GM23338 (cell line): ENCODE measurements around the gene DPF3. TPM values are rescaled to one million over a fixed set of nuclear protein-coding genes. Genes with fewer than 3 reads are reported as not detected.

Source experiments
- ATAC-seq: fragments of 200-7000 bp; cut with Tn5 transposase; 3 replicates; pipeline ENCODE4 v1.9.1; 2020
- DNase-seq: peaks from one replicate; pipeline ENCODE4 v3.0.0-alpha.2; 2015; ENCODE audit warnings: low spot score
- H2AFZ ChIP-seq: fragments of 200-600 bp; sonication (generic); 2 replicates; pipeline ENCODE4 v1.8.0; 2016; ENCODE audit warnings: antibody characterized with exemption, mild to moderate bottlenecking, moderate library complexity
- H3F3A ChIP-seq: fragments of 200-600 bp; sonication (generic); replicated peaks from 2 replicates; pipeline ENCODE4 v1.8.0; 2017; ENCODE audit warnings: antibody characterized with exemption, mixed run types, low read depth
- H3K27ac ChIP-seq: fragments of 200-600 bp; sonication (generic); 2 replicates; pipeline ENCODE4 v1.6.1; 2016; ENCODE audit warnings: low read depth
- H3K27me3 ChIP-seq: fragments of 200-600 bp; sonication (generic); 2 replicates; pipeline ENCODE4 v1.8.0; 2016; ENCODE audit warnings: mild to moderate bottlenecking, mixed run types, moderate library complexity; ENCODE audit not compliant: insufficient read depth
- H3K36me3 ChIP-seq: fragments of 200-600 bp; sonication (generic); 2 replicates; pipeline ENCODE4 v1.8.0; 2016; ENCODE audit warnings: mild to moderate bottlenecking; ENCODE audit not compliant: insufficient read depth
- H3K4me1 ChIP-seq: fragments of 200-600 bp; sonication (generic); 2 replicates; pipeline ENCODE4 v1.8.0; 2016; ENCODE audit warnings: mild to moderate bottlenecking, moderate library complexity; ENCODE audit not compliant: insufficient read depth
- H3K4me2 ChIP-seq: fragments of 200-600 bp; sonication (generic); 2 replicates; pipeline ENCODE4 v1.7.1; 2017; ENCODE audit warnings: mixed run types
- H3K4me3 ChIP-seq: fragments of 200-600 bp; sonication (generic); 2 replicates; pipeline ENCODE4 v1.6.1; 2016; ENCODE audit warnings: mixed run types
- H3K79me2 ChIP-seq: fragments of 200-600 bp; sonication (generic); replicated peaks from 2 replicates; pipeline ENCODE4 v1.8.0; 2017; ENCODE audit warnings: mild to moderate bottlenecking; ENCODE audit not compliant: insufficient read depth
- H3K9me2 ChIP-seq: fragments of 200-600 bp; sonication (generic); 2 replicates; pipeline ENCODE4 v1.8.0; 2017; ENCODE audit not compliant: insufficient read depth
- H4K20me1 ChIP-seq: fragments of 200-600 bp; sonication (generic); replicated peaks from 2 replicates; pipeline ENCODE4 v1.8.0; 2017; ENCODE audit warnings: mild to moderate bottlenecking; ENCODE audit not compliant: insufficient read depth
- H3K27ac Mint-ChIP-seq: 2 replicates; pipeline ENCODE4 v1.8.0; 2020; ENCODE audit warnings: inconsistent platforms, mild to moderate bottlenecking, moderate library complexity, mixed read lengths
- H3K27me3 Mint-ChIP-seq: 3 replicates; pipeline ENCODE4 v1.8.0; 2022; ENCODE audit warnings: low read depth, mild to moderate bottlenecking, moderate library complexity, mixed read lengths, inconsistent platforms; ENCODE audit not compliant: insufficient read depth, poor library complexity
- H3K36me3 Mint-ChIP-seq: 3 replicates; pipeline ENCODE4 v1.8.0; 2021; ENCODE audit warnings: low read depth, mild to moderate bottlenecking, inconsistent platforms, moderate library complexity, mixed read lengths
- H3K4me1 Mint-ChIP-seq: 3 replicates; pipeline ENCODE4 v1.8.0; 2020; ENCODE audit warnings: mild to moderate bottlenecking, inconsistent platforms, mixed read lengths
- H3K4me3 Mint-ChIP-seq: 3 replicates; pipeline ENCODE4 v1.8.0; 2021; ENCODE audit warnings: moderate library complexity, mild to moderate bottlenecking, inconsistent platforms, mixed read lengths
- H3K9me3 Mint-ChIP-seq: 3 replicates; pipeline ENCODE4 v1.8.0; 2020; ENCODE audit warnings: moderate library complexity, mild to moderate bottlenecking, inconsistent platforms, mixed read lengths
- CREB1 ChIP-seq: fragments of 250-450 bp; sonication (Bioruptor Pico); IDR thresholded peaks from 2 replicates; pipeline ENCODE4 v1.5.0; 2020; ENCODE audit warnings: low read depth, mild to moderate bottlenecking, moderate library complexity
- EZH2 ChIP-seq: fragments of 200-600 bp; sonication (generic); IDR thresholded peaks from one replicate; pipeline ENCODE4 v1.8.0; 2017; ENCODE audit warnings: antibody characterized with exemption, mild to moderate bottlenecking, low read depth; ENCODE audit not compliant: unreplicated experiment
- EZH2phosphoT487 ChIP-seq: fragments of 200-600 bp; sonication (generic); IDR thresholded peaks from one replicate; pipeline ENCODE4 v1.8.1; 2018; ENCODE audit warnings: antibody characterized with exemption; ENCODE audit not compliant: unreplicated experiment
- JUNB ChIP-seq: IDR thresholded peaks from one replicate; pipeline ENCODE4 v1.6.1; 2016; ENCODE audit warnings: antibody characterized with exemption; ENCODE audit not compliant: unreplicated experiment
- NANOG ChIP-seq: IDR thresholded peaks from 2 replicates; pipeline ENCODE4 v1.6.1; 2016; ENCODE audit warnings: antibody characterized with exemption, borderline replicate concordance
- POLR2AphosphoS5 ChIP-seq: IDR thresholded peaks from 2 replicates; pipeline ENCODE4 v1.6.1; 2016; ENCODE audit warnings: antibody characterized with exemption, low read depth
- REST ChIP-seq: IDR thresholded peaks from one replicate; pipeline ENCODE4 v1.6.1; 2018; ENCODE audit warnings: antibody characterized with exemption; ENCODE audit not compliant: unreplicated experiment
- STAT1 ChIP-seq: IDR thresholded peaks from one replicate; pipeline ENCODE4 v1.6.1; 2016; ENCODE audit warnings: antibody characterized with exemption; ENCODE audit not compliant: unreplicated experiment
- ZNF114 ChIP-seq: fragments of 250-450 bp; sonication (Bioruptor Pico); IDR thresholded peaks from 2 replicates; pipeline ENCODE4 v1.5.0; 2020; ENCODE audit warnings: mild to moderate bottlenecking, moderate library complexity
- ZNF331 ChIP-seq: fragments of 250-450 bp; sonication (Bioruptor Pico); IDR thresholded peaks from 2 replicates; pipeline ENCODE4 v1.5.0; 2020; ENCODE audit warnings: low read depth, mild to moderate bottlenecking, moderate library complexity
- ZNF462 ChIP-seq: fragments of 250-450 bp; sonication (Bioruptor Pico); IDR thresholded peaks from 2 replicates; pipeline ENCODE4 v1.5.0; 2020; ENCODE audit warnings: mild to moderate bottlenecking, moderate library complexity
- polyA plus RNA-seq: library from polyadenylated mRNA; unstranded; fragments of >200 nt; fragmentation: Nextera tagmentation; extraction: Ambion mirVana; gene quantifications from 2 replicates; pipeline ENCODE4 v1.2.1, GENCODE V29; 2016
- total RNA-seq: library from RNA; depleted of rRNA; stranded (reverse); fragments of >200 nt; shearing (Covaris generic); gene quantifications from 2 replicates; pipeline ENCODE4 v1.2.3, GENCODE V29; 2014
- TF ChIP-seq, protein P1 (sequence below), 2 experiments: fragments of 200-600 bp in 1 of 2; sonication (generic) in 1 of 2; conservative IDR thresholded peaks; 2 replicates each; pipeline versions ENCODE4 v1.5.1 to v1.6.1; 2016 to 2017; ENCODE audit warnings: antibody characterized with exemption in 2 of 2, low read depth in 2 of 2, mild to moderate bottlenecking in 2 of 2, moderate library complexity in 1 of 2
- TF ChIP-seq, protein P2 (sequence below): IDR thresholded peaks from 2 replicates; pipeline ENCODE4 v1.6.1; 2016; ENCODE audit warnings: antibody characterized with exemption

The DPF3 gene
- total and polyA plus RNA-seq, 2 experiments from 2014 or later = 0.18 to 1.0 TPM

GRCh38 chr14:72643317-72643801 lies 250.5 kb downstream of the DPF3 start:
- Mint-ChIP-seq H3K36me3 (peaks cover 4% of the 10 kb centered on the region; the same call in 1 of the 3 replicates), H3K27ac (no peak overlapping the region), H3K27me3 (peaks cover 2% of the 10 kb centered on the region), H3K4me1 (peaks cover 7% of the 10 kb centered on the region), H3K4me3 (no peak overlapping the region), H3K9me3 (peaks cover 18% of the 10 kb centered on the region)
- ATAC-seq = no peak
- H3K4me1 ChIP-seq = no peaks in the 10 kb centered on the region
- H3K27me3 ChIP-seq = no peaks in the 10 kb centered on the region
- H4K20me1 ChIP-seq = no peaks in the 10 kb centered on the region
- H3K4me2 ChIP-seq = no peak overlapping the region
- TF ChIP-seq ZNF114 (CRISPR knock-in tag) (no peak), EZH2phosphoT487 (no peak), POLR2AphosphoS5 (no peak), STAT1 (no peak), NANOG (no peak), REST (no peak), JUNB (no peak), EZH2 (no peak), CREB1 (CRISPR knock-in tag) (no peak), ZNF462 (CRISPR knock-in tag) (no peak), ZNF331 (CRISPR knock-in tag) (no peak)
- TF ChIP-seq, protein P1, sequence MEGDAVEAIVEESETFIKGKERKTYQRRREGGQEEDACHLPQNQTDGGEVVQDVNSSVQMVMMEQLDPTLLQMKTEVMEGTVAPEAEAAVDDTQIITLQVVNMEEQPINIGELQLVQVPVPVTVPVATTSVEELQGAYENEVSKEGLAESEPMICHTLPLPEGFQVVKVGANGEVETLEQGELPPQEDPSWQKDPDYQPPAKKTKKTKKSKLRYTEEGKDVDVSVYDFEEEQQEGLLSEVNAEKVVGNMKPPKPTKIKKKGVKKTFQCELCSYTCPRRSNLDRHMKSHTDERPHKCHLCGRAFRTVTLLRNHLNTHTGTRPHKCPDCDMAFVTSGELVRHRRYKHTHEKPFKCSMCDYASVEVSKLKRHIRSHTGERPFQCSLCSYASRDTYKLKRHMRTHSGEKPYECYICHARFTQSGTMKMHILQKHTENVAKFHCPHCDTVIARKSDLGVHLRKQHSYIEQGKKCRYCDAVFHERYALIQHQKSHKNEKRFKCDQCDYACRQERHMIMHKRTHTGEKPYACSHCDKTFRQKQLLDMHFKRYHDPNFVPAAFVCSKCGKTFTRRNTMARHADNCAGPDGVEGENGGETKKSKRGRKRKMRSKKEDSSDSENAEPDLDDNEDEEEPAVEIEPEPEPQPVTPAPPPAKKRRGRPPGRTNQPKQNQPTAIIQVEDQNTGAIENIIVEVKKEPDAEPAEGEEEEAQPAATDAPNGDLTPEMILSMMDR (conservative IDR thresholded peaks at IDR 0.05; ENCODE audit: low read depth in 2 of 2) = no peak
- TF ChIP-seq, protein P2, sequence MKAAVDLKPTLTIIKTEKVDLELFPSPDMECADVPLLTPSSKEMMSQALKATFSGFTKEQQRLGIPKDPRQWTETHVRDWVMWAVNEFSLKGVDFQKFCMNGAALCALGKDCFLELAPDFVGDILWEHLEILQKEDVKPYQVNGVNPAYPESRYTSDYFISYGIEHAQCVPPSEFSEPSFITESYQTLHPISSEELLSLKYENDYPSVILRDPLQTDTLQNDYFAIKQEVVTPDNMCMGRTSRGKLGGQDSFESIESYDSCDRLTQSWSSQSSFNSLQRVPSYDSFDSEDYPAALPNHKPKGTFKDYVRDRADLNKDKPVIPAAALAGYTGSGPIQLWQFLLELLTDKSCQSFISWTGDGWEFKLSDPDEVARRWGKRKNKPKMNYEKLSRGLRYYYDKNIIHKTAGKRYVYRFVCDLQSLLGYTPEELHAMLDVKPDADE = no peak
- no peak for DNase-seq
- no peaks in the 10 kb centered on the region for H3K79me2 ChIP-seq
- H3K36me3 ChIP-seq = no peaks in the 10 kb centered on the region
- H3K9me2 ChIP-seq = peaks cover 9% of the 10 kb centered on the region; the same call in 1 of the 2 replicates
- H3K4me3 ChIP-seq = no peak overlapping the region
- no peaks in the 10 kb centered on the region for H3F3A ChIP-seq
- H3K27ac ChIP-seq = no peak overlapping the region
- H2AFZ ChIP-seq = no peak overlapping the region
